Suprapubic skin (tissue), 3 donors: ENCODE results near the gene CHD2.

ENCODE experiments used
- EP300 ChIP-seq: sonication (generic); formaldehyde crosslinking; IDR thresholded peaks from one replicate; pipeline ENCODE4 v1.6.1; 2017; ENCODE audit warnings: antibody characterized with exemption
- POLR2A ChIP-seq, 2 donors: fragments of 450-650 bp; IDR thresholded peaks; one replicate each; pipeline ENCODE4 v1.6.1; 2017; ENCODE audit warnings: antibody characterized with exemption in 2 of 2, mild to moderate bottlenecking in 2 of 2, moderate library complexity in 2 of 2
- TF ChIP-seq, protein P1 (sequence below), 2 donors: fragments of 200-600 bp in 1 of 2; fragments of 450-650 bp in 1 of 2; sonication (generic) in 1 of 2; IDR thresholded peaks; one replicate each; pipeline ENCODE4 v1.5.1; 2016 to 2019; ENCODE audit warnings: antibody characterized with exemption in 2 of 2, mild to moderate bottlenecking in 1 of 2, moderate library complexity in 1 of 2

DNA sequence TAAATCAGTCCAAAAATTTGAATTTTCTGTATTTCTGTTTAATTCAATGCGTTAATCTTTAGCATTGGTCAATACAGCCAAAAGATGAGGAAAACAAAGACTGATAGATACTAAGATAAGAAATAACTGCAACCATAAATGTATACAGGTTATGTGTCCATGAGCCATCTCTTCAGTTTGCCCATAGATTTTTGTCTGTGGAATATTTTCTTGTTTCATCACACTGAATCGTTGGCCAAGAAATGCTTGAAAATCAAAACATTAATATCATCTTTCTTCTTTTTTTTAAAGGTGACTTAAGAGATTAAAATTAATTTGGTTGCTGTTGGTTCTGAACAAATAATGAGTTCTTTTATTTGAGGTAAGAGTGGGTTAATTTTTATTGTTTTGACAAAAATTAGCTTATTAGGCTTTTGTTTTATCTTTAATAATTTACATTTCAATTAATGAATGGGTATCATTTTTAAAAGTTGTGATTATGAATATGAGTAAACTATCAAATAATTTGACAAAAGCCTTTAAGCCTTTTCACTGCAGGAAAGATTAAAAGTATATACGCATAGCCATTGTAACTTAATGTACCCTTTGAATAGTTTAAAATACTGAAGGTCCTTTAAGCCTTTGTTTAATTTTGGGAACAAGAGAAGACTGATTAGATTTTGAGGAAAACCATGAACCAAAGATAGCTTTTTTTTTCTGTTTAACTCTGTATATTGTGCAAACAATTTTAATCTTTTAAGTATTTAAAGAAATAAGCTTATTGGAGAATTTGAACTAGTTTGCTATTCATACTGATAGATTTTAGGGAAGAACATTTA lies 14.7 kb upstream of the CHD2 start:
- TF ChIP-seq, protein P1, sequence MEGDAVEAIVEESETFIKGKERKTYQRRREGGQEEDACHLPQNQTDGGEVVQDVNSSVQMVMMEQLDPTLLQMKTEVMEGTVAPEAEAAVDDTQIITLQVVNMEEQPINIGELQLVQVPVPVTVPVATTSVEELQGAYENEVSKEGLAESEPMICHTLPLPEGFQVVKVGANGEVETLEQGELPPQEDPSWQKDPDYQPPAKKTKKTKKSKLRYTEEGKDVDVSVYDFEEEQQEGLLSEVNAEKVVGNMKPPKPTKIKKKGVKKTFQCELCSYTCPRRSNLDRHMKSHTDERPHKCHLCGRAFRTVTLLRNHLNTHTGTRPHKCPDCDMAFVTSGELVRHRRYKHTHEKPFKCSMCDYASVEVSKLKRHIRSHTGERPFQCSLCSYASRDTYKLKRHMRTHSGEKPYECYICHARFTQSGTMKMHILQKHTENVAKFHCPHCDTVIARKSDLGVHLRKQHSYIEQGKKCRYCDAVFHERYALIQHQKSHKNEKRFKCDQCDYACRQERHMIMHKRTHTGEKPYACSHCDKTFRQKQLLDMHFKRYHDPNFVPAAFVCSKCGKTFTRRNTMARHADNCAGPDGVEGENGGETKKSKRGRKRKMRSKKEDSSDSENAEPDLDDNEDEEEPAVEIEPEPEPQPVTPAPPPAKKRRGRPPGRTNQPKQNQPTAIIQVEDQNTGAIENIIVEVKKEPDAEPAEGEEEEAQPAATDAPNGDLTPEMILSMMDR (IDR thresholded peaks at IDR 0.05): no peak
- TF ChIP-seq EP300 (no peak), POLR2A (IDR thresholded peaks at IDR 0.05) (no peak)
